Measurements from ENCODE around the gene FTO. TPM values are rescaled to one million over a fixed set of nuclear protein-coding genes. Genes with fewer than 3 reads are reported as not detected.
A peak's percentile ranks its signal among the peaks of the same experiment; 100 is the strongest.

Gene FTO
- total RNA-seq, 1 experiment from 2014 or later: 57.4 TPM

DNA sequence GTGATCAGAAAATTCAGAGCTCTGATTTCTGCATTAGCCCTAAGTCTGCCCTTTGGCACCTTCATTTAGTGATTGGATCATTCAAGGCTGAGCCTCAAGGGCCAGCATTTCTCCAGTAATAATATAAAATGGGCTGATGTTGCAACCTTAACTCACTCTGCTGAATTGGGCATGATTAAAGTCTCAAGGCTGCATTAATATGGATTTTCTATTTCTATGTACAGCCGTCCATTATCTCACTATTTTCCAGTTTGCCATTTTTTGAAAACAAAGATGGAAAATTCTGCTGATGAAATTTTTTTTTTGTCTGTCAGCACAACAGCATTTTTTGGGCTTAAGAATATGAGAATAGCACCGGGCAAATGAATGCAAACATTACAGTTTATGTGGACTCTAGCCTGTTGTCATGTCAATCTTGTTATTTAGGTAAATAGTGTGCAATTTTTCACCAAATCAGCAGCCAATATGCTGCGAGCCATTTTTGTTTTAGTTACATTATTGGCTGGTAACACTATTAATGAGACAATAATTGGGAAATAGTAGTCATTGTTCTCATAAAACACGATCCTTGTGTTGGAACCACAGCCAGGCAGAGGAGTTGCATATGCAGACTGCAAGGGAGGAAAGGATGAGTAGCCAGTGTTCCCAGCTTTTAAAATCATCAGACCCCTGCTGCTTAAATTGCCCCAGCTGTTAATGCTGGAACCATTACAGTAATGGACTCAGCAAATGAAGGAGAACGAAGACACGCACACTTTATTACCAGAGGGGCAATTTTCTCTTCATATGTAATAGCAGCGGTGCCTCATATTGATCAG lies 10.5 kb downstream of the FTO start:
- CTCF ChIA-PET: no interaction called here
- Mint-ChIP-seq H3K27ac (no peak overlapping the region), H3K4me3 (no peak overlapping the region), H3K27me3 (ENCODE audit: low read depth) (no peaks in the 10 kb centered on the region), H3K4me1 (peaks cover 24% of the 10 kb centered on the region), H3K36me3 (no peaks in the 10 kb centered on the region), H3K9me3 (no peaks in the 10 kb centered on the region)
- POLR2A ChIA-PET: no interaction called here
- no peak for TF ChIP-seq MXD4 (CRISPR knock-in tag; IDR thresholded peaks at IDR 0.05; ENCODE audit: borderline replicate concordance)
- peak; percentile 36; the same call in 1 of the 2 replicates for ATAC-seq
- no peak for DNase-seq (ENCODE audit: low spot score)

DNA sequence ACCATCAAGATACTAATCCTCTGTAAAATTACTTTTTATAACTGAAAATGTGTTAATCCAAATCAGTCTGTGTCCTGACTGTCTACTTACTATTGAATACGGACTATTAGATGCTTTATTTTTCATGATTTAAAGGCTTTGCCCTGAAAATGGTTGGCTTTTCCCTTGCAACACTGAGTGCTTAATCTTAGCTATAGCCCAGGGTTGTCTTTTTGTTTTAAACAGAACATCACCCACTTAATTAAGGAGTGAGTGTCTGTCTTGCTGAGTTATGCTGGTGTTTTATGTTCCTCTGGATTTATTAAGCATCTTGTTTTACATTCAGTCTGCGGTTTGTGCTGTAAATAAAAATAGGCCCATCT lies 11.0 kb downstream of the FTO start:
- Mint-ChIP-seq H3K27me3 (ENCODE audit: low read depth) (no peaks in the 10 kb centered on the region), H3K4me3 (no peak overlapping the region), H3K4me1 (peaks cover 24% of the 10 kb centered on the region), H3K27ac (no peak overlapping the region), H3K36me3 (no peaks in the 10 kb centered on the region), H3K9me3 (no peaks in the 10 kb centered on the region)
- POLR2A ChIA-PET: no interaction called here
- DNase-seq (ENCODE audit: low spot score) (no peak), ATAC-seq (no peak)
- CTCF ChIA-PET: no interaction called here
- TF ChIP-seq, protein P1, sequence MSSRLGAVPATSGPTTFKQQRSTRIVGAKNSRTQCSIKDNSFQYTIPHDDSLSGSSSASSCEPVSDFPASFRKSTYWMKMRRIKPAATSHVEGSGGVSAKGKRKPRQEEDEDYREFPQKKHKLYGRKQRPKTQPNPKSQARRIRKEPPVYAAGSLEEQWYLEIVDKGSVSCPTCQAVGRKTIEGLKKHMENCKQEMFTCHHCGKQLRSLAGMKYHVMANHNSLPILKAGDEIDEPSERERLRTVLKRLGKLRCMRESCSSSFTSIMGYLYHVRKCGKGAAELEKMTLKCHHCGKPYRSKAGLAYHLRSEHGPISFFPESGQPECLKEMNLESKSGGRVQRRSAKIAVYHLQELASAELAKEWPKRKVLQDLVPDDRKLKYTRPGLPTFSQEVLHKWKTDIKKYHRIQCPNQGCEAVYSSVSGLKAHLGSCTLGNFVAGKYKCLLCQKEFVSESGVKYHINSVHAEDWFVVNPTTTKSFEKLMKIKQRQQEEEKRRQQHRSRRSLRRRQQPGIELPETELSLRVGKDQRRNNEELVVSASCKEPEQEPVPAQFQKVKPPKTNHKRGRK (CRISPR knock-in tag; IDR thresholded peaks at IDR 0.05; ENCODE audit: borderline replicate concordance): no peak

DNA sequence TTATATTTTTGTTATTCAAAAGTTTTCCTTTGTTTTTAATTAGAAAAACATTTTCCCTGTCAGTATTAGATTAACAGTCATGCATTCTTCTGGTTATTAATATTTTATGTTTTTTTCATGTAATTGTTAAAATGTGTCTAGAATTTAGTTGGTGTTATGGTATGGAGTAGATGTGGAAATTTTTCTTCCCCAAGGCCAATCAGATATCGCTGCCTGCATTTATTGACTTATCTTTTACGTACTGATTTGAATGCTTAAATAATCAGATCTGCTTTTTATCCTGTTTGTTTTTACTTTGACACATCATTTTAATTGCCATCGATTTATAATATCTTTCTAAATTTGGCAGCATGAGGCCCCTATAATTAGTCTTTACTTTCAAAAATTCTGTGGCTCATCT lies 13.6 kb downstream of the FTO start:
- Mint-ChIP-seq H3K9me3 (no peaks in the 10 kb centered on the region), H3K27me3 (ENCODE audit: low read depth) (no peaks in the 10 kb centered on the region), H3K36me3 (no peaks in the 10 kb centered on the region), H3K4me1 (peaks cover 24% of the 10 kb centered on the region), H3K27ac (no peak overlapping the region), H3K4me3 (no peak overlapping the region)
- TF ChIP-seq, protein P2, sequence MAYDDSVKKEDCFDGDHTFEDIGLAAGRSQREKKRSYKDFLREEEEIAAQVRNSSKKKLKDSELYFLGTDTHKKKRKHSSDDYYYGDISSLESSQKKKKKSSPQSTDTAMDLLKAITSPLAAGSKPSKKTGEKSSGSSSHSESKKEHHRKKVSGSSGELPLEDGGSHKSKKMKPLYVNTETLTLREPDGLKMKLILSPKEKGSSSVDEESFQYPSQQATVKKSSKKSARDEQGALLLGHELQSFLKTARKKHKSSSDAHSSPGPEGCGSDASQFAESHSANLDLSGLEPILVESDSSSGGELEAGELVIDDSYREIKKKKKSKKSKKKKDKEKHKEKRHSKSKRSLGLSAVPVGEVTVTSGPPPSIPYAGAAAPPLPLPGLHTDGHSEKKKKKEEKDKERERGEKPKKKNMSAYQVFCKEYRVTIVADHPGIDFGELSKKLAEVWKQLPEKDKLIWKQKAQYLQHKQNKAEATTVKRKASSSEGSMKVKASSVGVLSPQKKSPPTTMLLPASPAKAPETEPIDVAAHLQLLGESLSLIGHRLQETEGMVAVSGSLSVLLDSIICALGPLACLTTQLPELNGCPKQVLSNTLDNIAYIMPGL (CRISPR knock-in tag; IDR thresholded peaks at IDR 0.05): no peak
- TF ChIP-seq TCF7 (CRISPR knock-in tag; IDR thresholded peaks at IDR 0.05; ENCODE audit: low read depth) (no peak), SMAD3 (CRISPR knock-in tag; IDR thresholded peaks at IDR 0.05; ENCODE audit: borderline replicate concordance) (no peak), ZNF263 (CRISPR knock-in tag; IDR thresholded peaks at IDR 0.05; ENCODE audit: low read depth) (no peak), NFYB (CRISPR knock-in tag; conservative IDR thresholded peaks at IDR 0.05; ENCODE audit: low read depth) (no peak), PRRX2 (CRISPR knock-in tag; IDR thresholded peaks at IDR 0.05) (no peak), ZNF232 (CRISPR knock-in tag; IDR thresholded peaks at IDR 0.05) (no peak), ZNF416 (CRISPR knock-in tag; IDR thresholded peaks at IDR 0.05) (no peak), HMGA2 (CRISPR knock-in tag; IDR thresholded peaks at IDR 0.05) (no peak), FOXP1 (CRISPR knock-in tag; IDR thresholded peaks at IDR 0.05; ENCODE audit: borderline replicate concordance) (no peak), SP1 (CRISPR knock-in tag; conservative IDR thresholded peaks at IDR 0.05) (no peak)
- TF ChIP-seq, protein P3, sequence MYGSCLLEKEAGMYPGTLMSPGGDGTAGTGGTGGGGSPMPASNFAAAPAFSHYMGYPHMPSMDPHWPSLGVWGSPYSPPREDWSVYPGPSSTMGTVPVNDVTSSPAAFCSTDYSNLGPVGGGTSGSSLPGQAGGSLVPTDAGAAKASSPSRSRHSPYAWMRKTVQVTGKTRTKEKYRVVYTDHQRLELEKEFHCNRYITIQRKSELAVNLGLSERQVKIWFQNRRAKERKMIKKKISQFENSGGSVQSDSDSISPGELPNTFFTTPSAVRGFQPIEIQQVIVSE (CRISPR knock-in tag; IDR thresholded peaks at IDR 0.05; ENCODE audit: borderline replicate concordance): no peak
- TF ChIP-seq, protein P4, sequence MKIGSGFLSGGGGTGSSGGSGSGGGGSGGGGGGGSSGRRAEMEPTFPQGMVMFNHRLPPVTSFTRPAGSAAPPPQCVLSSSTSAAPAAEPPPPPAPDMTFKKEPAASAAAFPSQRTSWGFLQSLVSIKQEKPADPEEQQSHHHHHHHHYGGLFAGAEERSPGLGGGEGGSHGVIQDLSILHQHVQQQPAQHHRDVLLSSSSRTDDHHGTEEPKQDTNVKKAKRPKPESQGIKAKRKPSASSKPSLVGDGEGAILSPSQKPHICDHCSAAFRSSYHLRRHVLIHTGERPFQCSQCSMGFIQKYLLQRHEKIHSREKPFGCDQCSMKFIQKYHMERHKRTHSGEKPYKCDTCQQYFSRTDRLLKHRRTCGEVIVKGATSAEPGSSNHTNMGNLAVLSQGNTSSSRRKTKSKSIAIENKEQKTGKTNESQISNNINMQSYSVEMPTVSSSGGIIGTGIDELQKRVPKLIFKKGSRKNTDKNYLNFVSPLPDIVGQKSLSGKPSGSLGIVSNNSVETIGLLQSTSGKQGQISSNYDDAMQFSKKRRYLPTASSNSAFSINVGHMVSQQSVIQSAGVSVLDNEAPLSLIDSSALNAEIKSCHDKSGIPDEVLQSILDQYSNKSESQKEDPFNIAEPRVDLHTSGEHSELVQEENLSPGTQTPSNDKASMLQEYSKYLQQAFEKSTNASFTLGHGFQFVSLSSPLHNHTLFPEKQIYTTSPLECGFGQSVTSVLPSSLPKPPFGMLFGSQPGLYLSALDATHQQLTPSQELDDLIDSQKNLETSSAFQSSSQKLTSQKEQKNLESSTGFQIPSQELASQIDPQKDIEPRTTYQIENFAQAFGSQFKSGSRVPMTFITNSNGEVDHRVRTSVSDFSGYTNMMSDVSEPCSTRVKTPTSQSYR (CRISPR knock-in tag; IDR thresholded peaks at IDR 0.05): no peak
- TF ChIP-seq, protein P5, sequence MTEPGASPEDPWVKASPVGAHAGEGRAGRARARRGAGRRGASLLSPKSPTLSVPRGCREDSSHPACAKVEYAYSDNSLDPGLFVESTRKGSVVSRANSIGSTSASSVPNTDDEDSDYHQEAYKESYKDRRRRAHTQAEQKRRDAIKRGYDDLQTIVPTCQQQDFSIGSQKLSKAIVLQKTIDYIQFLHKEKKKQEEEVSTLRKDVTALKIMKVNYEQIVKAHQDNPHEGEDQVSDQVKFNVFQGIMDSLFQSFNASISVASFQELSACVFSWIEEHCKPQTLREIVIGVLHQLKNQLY (CRISPR knock-in tag; IDR thresholded peaks at IDR 0.05): no peak
- TF ChIP-seq, protein P6, sequence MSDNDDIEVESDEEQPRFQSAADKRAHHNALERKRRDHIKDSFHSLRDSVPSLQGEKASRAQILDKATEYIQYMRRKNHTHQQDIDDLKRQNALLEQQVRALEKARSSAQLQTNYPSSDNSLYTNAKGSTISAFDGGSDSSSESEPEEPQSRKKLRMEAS (CRISPR knock-in tag; IDR thresholded peaks at IDR 0.05): no peak
- TF ChIP-seq, protein P7, sequence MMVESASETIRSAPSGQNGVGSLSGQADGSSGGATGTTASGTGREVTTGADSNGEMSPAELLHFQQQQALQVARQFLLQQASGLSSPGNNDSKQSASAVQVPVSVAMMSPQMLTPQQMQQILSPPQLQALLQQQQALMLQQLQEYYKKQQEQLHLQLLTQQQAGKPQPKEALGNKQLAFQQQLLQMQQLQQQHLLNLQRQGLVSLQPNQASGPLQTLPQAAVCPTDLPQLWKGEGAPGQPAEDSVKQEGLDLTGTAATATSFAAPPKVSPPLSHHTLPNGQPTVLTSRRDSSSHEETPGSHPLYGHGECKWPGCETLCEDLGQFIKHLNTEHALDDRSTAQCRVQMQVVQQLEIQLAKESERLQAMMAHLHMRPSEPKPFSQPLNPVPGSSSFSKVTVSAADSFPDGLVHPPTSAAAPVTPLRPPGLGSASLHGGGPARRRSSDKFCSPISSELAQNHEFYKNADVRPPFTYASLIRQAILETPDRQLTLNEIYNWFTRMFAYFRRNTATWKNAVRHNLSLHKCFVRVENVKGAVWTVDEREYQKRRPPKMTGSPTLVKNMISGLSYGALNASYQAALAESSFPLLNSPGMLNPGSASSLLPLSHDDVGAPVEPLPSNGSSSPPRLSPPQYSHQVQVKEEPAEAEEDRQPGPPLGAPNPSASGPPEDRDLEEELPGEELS (CRISPR knock-in tag; IDR thresholded peaks at IDR 0.05): no peak
- ChIA-PET CTCF (no interaction called here), POLR2A (no interaction called here)
- ATAC-seq (no peak), DNase-seq (ENCODE audit: low spot score) (no peak)
